ENCODE measurements around the gene SMURF1. TPM values are rescaled to one million over a fixed set of nuclear protein-coding genes. Genes with fewer than 3 reads are reported as not detected.

SMURF1 gene
- total and polyA plus RNA-seq, 2 experiments from 2014 or later = 12.4 to 21.7 TPM

- Histone ChIP-seq H3K9me2 (replicated peaks; ENCODE audit: insufficient read depth) (no peaks in the 10 kb centered on the region), H3K27me3 (no peaks in the 10 kb centered on the region), H3K4me1 (ENCODE audit: insufficient read depth) (peaks cover 9% of the 10 kb centered on the region), H3K27ac (no peak overlapping the region), H3K79me2 (peaks cover 6% of the 10 kb centered on the region), H3K9me3 (ENCODE audit: low read depth) (no peaks in the 10 kb centered on the region), H3K36me3 (replicated peaks; ENCODE audit: insufficient read depth, low read depth) (peaks cover 4% of the 10 kb centered on the region), H3K4me3 (no peak overlapping the region), H4K20me1 (ENCODE audit: insufficient read depth, poor library complexity, severe bottlenecking) (no peaks in the 10 kb centered on the region), H3K4me2 (no peak overlapping the region), H2AFZ (no peak overlapping the region)
- DNase-seq (ENCODE audit: low spot score) = no peak
- WGBS (ENCODE audit: low lambda C conversion rate, missing lambda C conversion rate) = 85% methylated on average over 3 of the region's 3 CpGs
- no peak for TF ChIP-seq EZH2 (IDR thresholded peaks at IDR 0.05; ENCODE audit: borderline replicate concordance)
- no peak for TF ChIP-seq CTCF (IDR thresholded peaks at IDR 0.05; ENCODE audit: poor library complexity)
- no peak for TF ChIP-seq EZH2phosphoT487 (IDR thresholded peaks at IDR 0.05; ENCODE audit: low read depth, severe bottlenecking, unreplicated experiment)
These were observed 116.7 kb downstream of the SMURF1 start for GRCh38 chr7:99027241-99027640.

- Histone ChIP-seq H3K9me2 (replicated peaks; ENCODE audit: insufficient read depth) (no peaks in the 10 kb centered on the region), H3K9me3 (ENCODE audit: low read depth) (no peaks in the 10 kb centered on the region), H3K4me3 (no peak overlapping the region), H3K79me2 (peaks cover 6% of the 10 kb centered on the region), H3K4me1 (ENCODE audit: insufficient read depth) (peaks cover 9% of the 10 kb centered on the region), H3K27ac (peak overlapping the region; percentile 1), H4K20me1 (ENCODE audit: insufficient read depth, poor library complexity, severe bottlenecking) (no peaks in the 10 kb centered on the region), H2AFZ (no peak overlapping the region), H3K4me2 (no peak overlapping the region), H3K27me3 (no peaks in the 10 kb centered on the region), H3K36me3 (replicated peaks; ENCODE audit: insufficient read depth, low read depth) (no peaks in the 10 kb centered on the region)
- DNase-seq (ENCODE audit: low spot score) = no peak
- TF ChIP-seq EZH2phosphoT487 (IDR thresholded peaks at IDR 0.05; ENCODE audit: low read depth, severe bottlenecking, unreplicated experiment) = no peak
- no peak for TF ChIP-seq EZH2 (IDR thresholded peaks at IDR 0.05; ENCODE audit: borderline replicate concordance)
- TF ChIP-seq CTCF (IDR thresholded peaks at IDR 0.05; ENCODE audit: poor library complexity) = no peak
These were observed 119.8 kb downstream of the SMURF1 start for GRCh38 chr7:99024066-99024465.

- H3K4me1 ChIP-seq (ENCODE audit: insufficient read depth) = peaks cover 9% of the 10 kb centered on the region
- 95% methylated on average over 3 of the region's 3 CpGs for WGBS (ENCODE audit: low lambda C conversion rate, missing lambda C conversion rate)
- H3K79me2 ChIP-seq = peaks cover 15% of the 10 kb centered on the region
- H4K20me1 ChIP-seq (ENCODE audit: insufficient read depth, poor library complexity, severe bottlenecking) = no peaks in the 10 kb centered on the region
- DNase-seq (ENCODE audit: low spot score) = no peak
- no peak overlapping the region for H2AFZ ChIP-seq
- no peak overlapping the region for H3K4me3 ChIP-seq
- no peak overlapping the region for H3K27ac ChIP-seq
- no peak overlapping the region for H3K4me2 ChIP-seq
- no peaks in the 10 kb centered on the region for H3K36me3 ChIP-seq (replicated peaks; ENCODE audit: insufficient read depth, low read depth)
- no peaks in the 10 kb centered on the region for H3K9me3 ChIP-seq (ENCODE audit: low read depth)
- H3K9me2 ChIP-seq (replicated peaks; ENCODE audit: insufficient read depth) = no peaks in the 10 kb centered on the region
- no peaks in the 10 kb centered on the region for H3K27me3 ChIP-seq
- TF ChIP-seq EZH2 (IDR thresholded peaks at IDR 0.05; ENCODE audit: borderline replicate concordance) (no peak), EZH2phosphoT487 (IDR thresholded peaks at IDR 0.05; ENCODE audit: low read depth, severe bottlenecking, unreplicated experiment) (no peak), CTCF (IDR thresholded peaks at IDR 0.05; ENCODE audit: poor library complexity) (no peak)
These were observed 121.9 kb downstream of the SMURF1 start for GRCh38 chr7:99021941-99022560.

- Histone ChIP-seq H3K4me1 (ENCODE audit: insufficient read depth) (peaks cover 9% of the 10 kb centered on the region), H4K20me1 (ENCODE audit: insufficient read depth, poor library complexity, severe bottlenecking) (no peaks in the 10 kb centered on the region), H3K9me3 (ENCODE audit: low read depth) (no peaks in the 10 kb centered on the region), H3K4me3 (no peak overlapping the region), H3K27ac (no peak overlapping the region), H3K79me2 (peaks cover 11% of the 10 kb centered on the region), H2AFZ (no peak overlapping the region), H3K27me3 (no peaks in the 10 kb centered on the region), H3K36me3 (replicated peaks; ENCODE audit: insufficient read depth, low read depth) (no peaks in the 10 kb centered on the region), H3K9me2 (replicated peaks; ENCODE audit: insufficient read depth) (no peaks in the 10 kb centered on the region), H3K4me2 (no peak overlapping the region)
- no peak for DNase-seq (ENCODE audit: low spot score)
- TF ChIP-seq EZH2phosphoT487 (IDR thresholded peaks at IDR 0.05; ENCODE audit: low read depth, severe bottlenecking, unreplicated experiment) (no peak), EZH2 (IDR thresholded peaks at IDR 0.05; ENCODE audit: borderline replicate concordance) (no peak), CTCF (IDR thresholded peaks at IDR 0.05; ENCODE audit: poor library complexity) (no peak)
- WGBS (ENCODE audit: low lambda C conversion rate, missing lambda C conversion rate) = 97% methylated on average over 3 of the region's 3 CpGs
These were observed 123.5 kb downstream of the SMURF1 start for GRCh38 chr7:99020413-99020715.

All from hepatocyte (in vitro differentiated cells).